HepG2 (cell line): ENCODE measurements around the gene RPUSD3. TPM values are rescaled to one million over a fixed set of nuclear protein-coding genes. Genes with fewer than 3 reads are reported as not detected.

Experiments
- AGO2 ChIP-seq: fragments of 200-400 bp; formaldehyde crosslinking; optimal IDR thresholded peaks from 2 replicates; pipeline ENCODE3; 2017; ENCODE audit warnings: mild to moderate bottlenecking, low read depth, low read length, moderate library complexity
- ARHGAP35 ChIP-seq: sonication (generic); formaldehyde crosslinking; IDR thresholded peaks from 2 replicates; pipeline ENCODE4 v1.9.0; 2022; ENCODE audit warnings: mild to moderate bottlenecking, inconsistent platforms, moderate library complexity, missing genetic modification reagents, borderline replicate concordance
- BRD4 ChIP-seq: sonication (generic); formaldehyde crosslinking; IDR thresholded peaks from 2 replicates; pipeline ENCODE4 v1.4.0; 2020; ENCODE audit warnings: missing genetic modification reagents
- CTCF ChIP-seq: sonication (generic); formaldehyde crosslinking; IDR thresholded peaks from 2 replicates; pipeline ENCODE4 v1.5.0; 2020; ENCODE audit warnings: mild to moderate bottlenecking, missing genetic modification reagents, moderate library complexity
- ETV6 ChIP-seq: sonication (generic); formaldehyde crosslinking; conservative IDR thresholded peaks from 2 replicates; pipeline ENCODE4 v1.4.0; 2020; ENCODE audit warnings: missing genetic modification reagents
- KAT8 ChIP-seq: IDR thresholded peaks from 2 replicates; pipeline ENCODE4 v1.6.1; 2016; ENCODE audit warnings: missing genetic modification reagents, missing compliant biosample characterization
- KLF12 ChIP-seq: sonication (generic); formaldehyde crosslinking; IDR thresholded peaks from 2 replicates; pipeline ENCODE4 v1.4.0; 2020; ENCODE audit warnings: missing genetic modification reagents, borderline replicate concordance
- PAXIP1 ChIP-seq: sonication (generic); formaldehyde crosslinking; conservative IDR thresholded peaks from 2 replicates; pipeline ENCODE4 v1.4.0; 2020; ENCODE audit warnings: mild to moderate bottlenecking, missing genetic modification reagents, moderate library complexity
- RAD51 ChIP-seq: fragments of 450-650 bp; IDR thresholded peaks from 2 replicates; pipeline ENCODE4 v1.6.1; 2016; ENCODE audit warnings: borderline replicate concordance
- TEAD2 ChIP-seq: sonication (generic); formaldehyde crosslinking; IDR thresholded peaks from 2 replicates; pipeline ENCODE4 v1.9.0; 2021; ENCODE audit warnings: missing genetic modification reagents
- TERF1 ChIP-seq: sonication (generic); formaldehyde crosslinking; IDR thresholded peaks from 2 replicates; pipeline ENCODE4 v1.8.0; 2022; ENCODE audit warnings: mild to moderate bottlenecking, missing genetic modification reagents, moderate library complexity
- ZBTB26 ChIP-seq: IDR thresholded peaks from 2 replicates; pipeline ENCODE4 v1.6.1; 2016; ENCODE audit warnings: missing compliant biosample characterization, missing genetic modification reagents, borderline replicate concordance
- ZKSCAN8 ChIP-seq: IDR thresholded peaks from 2 replicates; pipeline ENCODE4 v1.6.1; 2016; ENCODE audit warnings: borderline replicate concordance, missing genetic modification reagents, missing compliant biosample characterization
- ZNF160 ChIP-seq: sonication (generic); formaldehyde crosslinking; IDR thresholded peaks from 2 replicates; pipeline ENCODE4 v1.8.0; 2022; ENCODE audit warnings: mild to moderate bottlenecking, inconsistent platforms, missing genetic modification reagents
- ZNF276 ChIP-seq: sonication (generic); formaldehyde crosslinking; IDR thresholded peaks from 2 replicates; pipeline ENCODE4 v1.4.0; 2020; ENCODE audit warnings: mild to moderate bottlenecking, low read depth, missing genetic modification reagents
- ZNF30 ChIP-seq: sonication (generic); formaldehyde crosslinking; IDR thresholded peaks from 2 replicates; pipeline ENCODE4 v1.5.0; 2020; ENCODE audit warnings: mild to moderate bottlenecking, missing genetic modification reagents
- ZNF343 ChIP-seq: sonication (generic); formaldehyde crosslinking; IDR thresholded peaks from 2 replicates; pipeline ENCODE4 v1.4.0; 2020; ENCODE audit warnings: mild to moderate bottlenecking, missing genetic modification reagents
- ZNF543 ChIP-seq: sonication (generic); formaldehyde crosslinking; IDR thresholded peaks from 2 replicates; pipeline ENCODE4 v1.4.0; 2020; ENCODE audit warnings: mild to moderate bottlenecking, missing genetic modification reagents
- ZNF775 ChIP-seq: sonication (generic); formaldehyde crosslinking; IDR thresholded peaks from 2 replicates; pipeline ENCODE4 v1.4.0; 2020; ENCODE audit warnings: missing genetic modification reagents, mild to moderate bottlenecking, moderate library complexity, borderline replicate concordance
- ZNF879 ChIP-seq: sonication (generic); formaldehyde crosslinking; IDR thresholded peaks from 2 replicates; pipeline ENCODE4 v1.8.1; 2023; ENCODE audit warnings: missing genetic modification reagents
- polyA plus RNA-seq, 8 experiments: library from polyadenylated mRNA; depleted of rRNA in 3 of 8; stranded (reverse) in 7 of 8; unstranded in 1 of 8; fragments of >200 nt; fragmentation: Illumina TruSeq in 4 of 8; extraction: Trizol in 4 of 8; gene quantifications; 2 replicates each; pipeline versions ENCODE4 v1.2.1 to v1.2.3, GENCODE V29; 2011 to 2016; ENCODE audit warnings: low read depth in 4 of 8, missing spikeins in 1 of 8, mixed read lengths in 1 of 8; ENCODE audit not compliant: insufficient read depth in 1 of 8
- total RNA-seq, 5 experiments: library from RNA; depleted of rRNA; stranded (reverse); fragments of >200 nt; fragmentation: Illumina TruSeq; extraction: Trizol; gene quantifications; 2 replicates each; pipeline ENCODE4 v1.2.3, GENCODE V29; 2016; ENCODE audit warnings: low read depth in 1 of 5

Gene RPUSD3
- total and polyA plus RNA-seq, 2 of the 13 experiments (the other 11 are each of a cell fraction or from before 2014, with no cell fraction given) = 32.1 to 48.7 TPM

GRCh38 chr3:9843715-9844438 is at the start of gene RPUSD3 (continued):
- TF ChIP-seq ZNF276 (CRISPR knock-in tag) (0 out of 2 replicates have a peak, but pooled peaks have one; percentile 41), KAT8 (CRISPR knock-in tag) (peak; percentile 83), ZNF30 (CRISPR knock-in tag) (no peak), ZNF543 (CRISPR knock-in tag) (no peak), PAXIP1 (CRISPR knock-in tag) (peak; percentile 44; the same call in 1 of the 2 replicates), BRD4 (no peak), ZKSCAN8 (CRISPR knock-in tag) (0 out of 2 replicates have a peak, but pooled peaks have one; percentile 24), CTCF (0 out of 2 replicates have a peak, but pooled peaks have one; percentile 3), ZBTB26 (CRISPR knock-in tag) (no peak), ZNF879 (CRISPR knock-in tag) (no peak), KLF12 (CRISPR knock-in tag) (no peak), TEAD2 (no peak), ZNF160 (CRISPR knock-in tag) (0 out of 2 replicates have a peak, but pooled peaks have one; percentile 69), ARHGAP35 (CRISPR knock-in tag) (no peak; the same call in 1 of the 2 replicates), AGO2 (no peak), ZNF343 (CRISPR knock-in tag) (0 out of 2 replicates have a peak, but pooled peaks have one; percentile 54), ZNF775 (CRISPR knock-in tag) (no peak), RAD51 (no peak), TERF1 (CRISPR knock-in tag) (no peak), ETV6 (CRISPR knock-in tag) (no peak)
